ENCODE data around the gene CNNM4.

DNA sequence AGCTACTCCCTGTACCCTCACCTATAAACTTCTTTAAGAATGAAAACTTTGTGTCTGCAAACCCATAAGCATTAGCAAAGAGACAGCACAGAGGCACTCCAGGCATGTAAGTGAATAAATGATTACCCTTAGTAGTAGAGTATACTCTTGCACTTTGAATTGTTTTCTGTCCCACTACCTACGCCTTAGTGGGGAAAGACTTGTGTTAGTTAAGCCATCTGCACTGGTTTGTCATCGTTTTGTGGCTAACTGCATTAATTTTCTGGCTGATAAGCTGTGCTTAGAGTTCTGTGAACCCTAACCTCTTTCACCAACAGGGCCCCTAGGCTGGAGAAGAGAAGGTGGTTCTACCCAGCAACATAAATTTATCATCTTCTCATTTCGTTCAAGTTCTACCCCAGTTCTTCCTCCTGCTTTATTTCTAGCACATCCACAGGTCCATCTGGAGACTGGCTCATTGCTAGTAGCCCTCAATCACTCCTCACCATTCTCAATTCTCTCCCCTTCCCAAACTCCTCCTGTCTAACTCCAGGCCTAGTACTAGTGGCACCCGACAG lies 21.5 kb upstream of the CNNM4 start:
- TF ChIP-seq, protein P1, sequence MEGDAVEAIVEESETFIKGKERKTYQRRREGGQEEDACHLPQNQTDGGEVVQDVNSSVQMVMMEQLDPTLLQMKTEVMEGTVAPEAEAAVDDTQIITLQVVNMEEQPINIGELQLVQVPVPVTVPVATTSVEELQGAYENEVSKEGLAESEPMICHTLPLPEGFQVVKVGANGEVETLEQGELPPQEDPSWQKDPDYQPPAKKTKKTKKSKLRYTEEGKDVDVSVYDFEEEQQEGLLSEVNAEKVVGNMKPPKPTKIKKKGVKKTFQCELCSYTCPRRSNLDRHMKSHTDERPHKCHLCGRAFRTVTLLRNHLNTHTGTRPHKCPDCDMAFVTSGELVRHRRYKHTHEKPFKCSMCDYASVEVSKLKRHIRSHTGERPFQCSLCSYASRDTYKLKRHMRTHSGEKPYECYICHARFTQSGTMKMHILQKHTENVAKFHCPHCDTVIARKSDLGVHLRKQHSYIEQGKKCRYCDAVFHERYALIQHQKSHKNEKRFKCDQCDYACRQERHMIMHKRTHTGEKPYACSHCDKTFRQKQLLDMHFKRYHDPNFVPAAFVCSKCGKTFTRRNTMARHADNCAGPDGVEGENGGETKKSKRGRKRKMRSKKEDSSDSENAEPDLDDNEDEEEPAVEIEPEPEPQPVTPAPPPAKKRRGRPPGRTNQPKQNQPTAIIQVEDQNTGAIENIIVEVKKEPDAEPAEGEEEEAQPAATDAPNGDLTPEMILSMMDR (IDR thresholded peaks at IDR 0.05; ENCODE audit: poor library complexity, severe bottlenecking), result no peak
- TF ChIP-seq POLR2AphosphoS5 (IDR thresholded peaks at IDR 0.05) (no peak), EP300 (conservative IDR thresholded peaks at IDR 0.05; ENCODE audit: poor library complexity, severe bottlenecking) (no peak), RAD21 (conservative IDR thresholded peaks at IDR 0.05) (no peak), TAF1 (IDR thresholded peaks at IDR 0.05; ENCODE audit: low read depth) (no peak), EZH2 (IDR thresholded peaks at IDR 0.05; ENCODE audit: borderline replicate concordance, insufficient read depth, low read length, poor library complexity, severe bottlenecking) (no peak), MXI1 (conservative IDR thresholded peaks at IDR 0.05; ENCODE audit: poor library complexity, severe bottlenecking) (no peak), SMC3 (conservative IDR thresholded peaks at IDR 0.05; ENCODE audit: poor library complexity) (no peak)
- TF ChIP-seq, protein P2, sequence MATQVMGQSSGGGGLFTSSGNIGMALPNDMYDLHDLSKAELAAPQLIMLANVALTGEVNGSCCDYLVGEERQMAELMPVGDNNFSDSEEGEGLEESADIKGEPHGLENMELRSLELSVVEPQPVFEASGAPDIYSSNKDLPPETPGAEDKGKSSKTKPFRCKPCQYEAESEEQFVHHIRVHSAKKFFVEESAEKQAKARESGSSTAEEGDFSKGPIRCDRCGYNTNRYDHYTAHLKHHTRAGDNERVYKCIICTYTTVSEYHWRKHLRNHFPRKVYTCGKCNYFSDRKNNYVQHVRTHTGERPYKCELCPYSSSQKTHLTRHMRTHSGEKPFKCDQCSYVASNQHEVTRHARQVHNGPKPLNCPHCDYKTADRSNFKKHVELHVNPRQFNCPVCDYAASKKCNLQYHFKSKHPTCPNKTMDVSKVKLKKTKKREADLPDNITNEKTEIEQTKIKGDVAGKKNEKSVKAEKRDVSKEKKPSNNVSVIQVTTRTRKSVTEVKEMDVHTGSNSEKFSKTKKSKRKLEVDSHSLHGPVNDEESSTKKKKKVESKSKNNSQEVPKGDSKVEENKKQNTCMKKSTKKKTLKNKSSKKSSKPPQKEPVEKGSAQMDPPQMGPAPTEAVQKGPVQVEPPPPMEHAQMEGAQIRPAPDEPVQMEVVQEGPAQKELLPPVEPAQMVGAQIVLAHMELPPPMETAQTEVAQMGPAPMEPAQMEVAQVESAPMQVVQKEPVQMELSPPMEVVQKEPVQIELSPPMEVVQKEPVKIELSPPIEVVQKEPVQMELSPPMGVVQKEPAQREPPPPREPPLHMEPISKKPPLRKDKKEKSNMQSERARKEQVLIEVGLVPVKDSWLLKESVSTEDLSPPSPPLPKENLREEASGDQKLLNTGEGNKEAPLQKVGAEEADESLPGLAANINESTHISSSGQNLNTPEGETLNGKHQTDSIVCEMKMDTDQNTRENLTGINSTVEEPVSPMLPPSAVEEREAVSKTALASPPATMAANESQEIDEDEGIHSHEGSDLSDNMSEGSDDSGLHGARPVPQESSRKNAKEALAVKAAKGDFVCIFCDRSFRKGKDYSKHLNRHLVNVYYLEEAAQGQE (IDR thresholded peaks at IDR 0.05; ENCODE audit: borderline replicate concordance), result no peak
